Nephron (organoid): ENCODE data around the gene TEX55.
"Not testable (repeated sequence)": the region's sequence is repeated elsewhere in the genome, so short reads cannot be mapped to it uniquely, and the experiment has no call there.

Experiments used
- H3K27ac Mint-ChIP-seq, 3 experiments: 2 replicates each; pipeline ENCODE4 v1.8.0; 2020; ENCODE audit warnings: mixed read lengths in 3 of 3, mild to moderate bottlenecking in 2 of 3, moderate library complexity in 1 of 3
- H3K27me3 Mint-ChIP-seq: 2 replicates; pipeline ENCODE4 v1.8.0; 2021; ENCODE audit warnings: low read depth, mild to moderate bottlenecking, moderate library complexity, mixed read lengths
- H3K36me3 Mint-ChIP-seq: 2 replicates; pipeline ENCODE4 v1.8.0; 2020; ENCODE audit warnings: low read depth, mixed read lengths
- H3K4me1 Mint-ChIP-seq: 2 replicates; pipeline ENCODE4 v1.8.0; 2020; ENCODE audit warnings: mixed read lengths
- H3K4me3 Mint-ChIP-seq, 3 experiments: 2 replicates each; pipeline ENCODE4 v1.8.0; 2020; ENCODE audit warnings: mild to moderate bottlenecking in 3 of 3, mixed read lengths in 3 of 3, moderate library complexity in 2 of 3
- H3K9me3 Mint-ChIP-seq: 2 replicates; pipeline ENCODE4 v1.8.0; 2020; ENCODE audit warnings: mixed read lengths
- CTCF ChIP-seq, 3 experiments: fragments of 200-600 bp; sonication (generic); IDR thresholded peaks; one replicate each; pipeline ENCODE4 v1.5.0; 2021; ENCODE audit warnings: antibody characterized with exemption in 3 of 3; ENCODE audit not compliant: unreplicated experiment in 3 of 3

TEX55 gene

DNA sequence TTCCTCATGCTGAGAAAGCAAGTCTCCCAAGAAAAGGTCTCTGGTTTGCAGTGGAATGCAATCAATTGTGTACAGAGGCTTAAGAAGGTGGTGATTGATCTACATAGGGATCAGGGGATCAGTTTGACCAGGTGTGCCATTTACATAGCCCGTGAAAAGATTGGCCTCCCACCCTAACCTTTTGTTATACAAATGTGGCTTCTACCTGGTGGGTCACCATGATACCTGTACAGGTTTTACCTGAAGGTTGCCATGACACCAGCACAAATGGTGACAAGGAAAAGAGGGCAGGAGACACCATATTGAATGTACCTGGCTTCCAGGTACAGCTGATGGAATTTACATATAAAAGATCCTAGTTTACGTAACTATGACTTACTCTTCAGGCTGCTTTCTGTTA lies 25.5 kb upstream of the TEX55 start:
- peaks cover 30% of the 10 kb centered on the region for H3K9me3 Mint-ChIP-seq
- H3K4me3 Mint-ChIP-seq: no peak overlapping the region
- no peak overlapping the region for H3K27ac Mint-ChIP-seq
- no peaks in the 10 kb centered on the region for H3K36me3 Mint-ChIP-seq
- no peaks in the 10 kb centered on the region for H3K27me3 Mint-ChIP-seq
- H3K4me1 Mint-ChIP-seq: no peaks in the 10 kb centered on the region
- no peak for TF ChIP-seq CTCF (IDR thresholded peaks at IDR 0.05; ENCODE audit: unreplicated experiment in 3 of 3)

DNA sequence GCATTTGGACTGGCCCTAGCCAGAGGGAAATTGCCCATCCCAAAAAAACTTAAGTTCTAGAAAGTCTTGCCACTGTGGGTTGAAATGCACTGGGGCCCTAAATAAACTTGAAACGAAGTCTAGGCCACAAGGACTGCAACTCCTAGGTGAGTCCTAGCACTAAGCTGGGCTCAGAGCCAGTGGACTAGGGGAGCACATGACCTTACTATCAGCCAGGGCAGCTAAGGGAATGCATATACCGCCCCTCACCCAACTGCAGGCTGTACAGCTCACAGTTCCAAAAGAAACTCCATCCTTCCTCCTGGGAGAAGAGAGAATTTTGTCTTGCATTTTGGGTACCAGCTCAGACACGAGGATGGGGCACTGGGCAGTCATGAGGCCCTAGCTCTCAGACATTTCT lies 23.6 kb upstream of the TEX55 start:
- Mint-ChIP-seq H3K4me3 (no peak overlapping the region), H3K36me3 (no peaks in the 10 kb centered on the region), H3K9me3 (peaks cover 18% of the 10 kb centered on the region), H3K27me3 (no peaks in the 10 kb centered on the region), H3K4me1 (no peaks in the 10 kb centered on the region), H3K27ac (no peak overlapping the region)
- TF ChIP-seq CTCF (IDR thresholded peaks at IDR 0.05; ENCODE audit: unreplicated experiment in 3 of 3): no peak

GRCh38 chr3:119125342-119125741 lies 20.6 kb upstream of the TEX55 start:
- H3K27ac Mint-ChIP-seq: no peak overlapping the region
- no peak for TF ChIP-seq CTCF (IDR thresholded peaks at IDR 0.05; ENCODE audit: unreplicated experiment in 3 of 3)
- H3K9me3 Mint-ChIP-seq: no peaks in the 10 kb centered on the region
- H3K4me1 Mint-ChIP-seq: no peaks in the 10 kb centered on the region
- H3K36me3 Mint-ChIP-seq: no peaks in the 10 kb centered on the region
- H3K4me3 Mint-ChIP-seq: no peak overlapping the region
- no peaks in the 10 kb centered on the region for H3K27me3 Mint-ChIP-seq

DNA sequence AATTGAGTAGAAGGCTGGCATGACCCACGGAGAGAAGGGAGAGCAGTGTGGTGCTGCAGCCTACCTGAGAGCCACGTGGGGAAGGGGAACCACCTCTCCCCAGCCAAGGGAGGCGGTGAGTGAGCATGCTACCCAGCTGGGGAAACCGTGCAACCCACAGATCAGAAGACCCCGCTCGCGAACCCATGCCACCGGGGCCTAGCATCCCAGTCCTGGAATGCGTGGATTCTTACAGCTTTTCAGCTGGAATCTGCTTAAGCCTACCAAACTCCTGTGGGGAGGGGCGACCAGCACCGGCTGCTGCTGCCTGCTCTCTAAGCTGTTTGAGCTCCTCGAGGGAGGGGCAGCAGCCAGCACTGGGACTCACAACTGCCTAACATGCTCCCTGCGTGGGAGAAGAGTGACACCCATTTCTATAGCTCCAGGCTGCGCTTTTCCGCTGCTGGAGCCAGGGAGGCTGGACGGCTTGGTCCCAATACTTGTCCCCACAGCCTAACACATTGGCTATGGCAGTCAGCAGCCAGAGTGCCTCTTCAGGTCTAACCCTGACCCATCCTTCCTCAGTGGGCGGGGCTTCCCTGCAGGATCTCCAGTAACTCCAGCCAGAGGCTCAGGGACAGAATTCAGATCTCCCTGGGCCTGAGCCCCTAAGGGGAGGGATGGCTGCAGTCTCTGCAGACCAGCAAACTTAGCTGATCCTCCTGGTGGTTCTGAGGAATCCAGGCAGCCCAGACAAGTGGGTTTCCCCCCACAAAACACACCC lies 20.0 kb upstream of the TEX55 start:
- Mint-ChIP-seq H3K27me3 (no peaks in the 10 kb centered on the region), H3K9me3 (peaks cover 3% of the 10 kb centered on the region), H3K4me3 (no peak overlapping the region), H3K4me1 (no peaks in the 10 kb centered on the region), H3K27ac (no peak overlapping the region), H3K36me3 (no peaks in the 10 kb centered on the region)
- no peak for TF ChIP-seq CTCF (IDR thresholded peaks at IDR 0.05; ENCODE audit: unreplicated experiment in 3 of 3)

DNA sequence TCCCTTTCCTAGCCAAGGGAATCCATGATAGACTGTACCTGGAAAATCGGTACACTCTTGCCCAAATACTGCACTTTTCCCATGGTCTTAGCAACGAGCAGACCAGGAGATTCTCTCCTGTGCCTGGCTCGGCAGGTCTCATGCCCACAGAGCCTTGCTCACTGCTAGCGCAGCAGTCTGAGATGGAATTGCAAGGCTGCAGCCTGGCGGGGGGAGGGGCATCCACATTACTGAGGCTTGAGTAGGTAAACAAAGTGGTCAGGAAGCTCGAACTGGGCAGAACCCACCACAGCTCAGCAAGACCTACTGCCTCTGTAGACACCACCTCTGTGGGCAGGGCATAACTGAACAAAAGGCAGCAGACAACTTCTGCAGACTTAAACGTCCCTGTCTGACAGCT lies 15.7 kb upstream of the TEX55 start:
- not testable (repeated sequence) for H3K27ac Mint-ChIP-seq, H3K27me3 Mint-ChIP-seq, H3K36me3 Mint-ChIP-seq

GRCh38 chr3:119132291-119132690 lies 13.7 kb upstream of the TEX55 start:
- not testable (repeated sequence) for H3K27ac Mint-ChIP-seq, H3K4me3 Mint-ChIP-seq, H3K36me3 Mint-ChIP-seq, H3K9me3 Mint-ChIP-seq, H3K27me3 Mint-ChIP-seq, H3K4me1 Mint-ChIP-seq

More for the DNA sequence above, 15.7 kb upstream of the TEX55 start:
- not testable (repeated sequence) for H3K4me1 Mint-ChIP-seq, H3K4me3 Mint-ChIP-seq, H3K9me3 Mint-ChIP-seq

GRCh38 chr3:119139360-119139759 lies 6.6 kb upstream of the TEX55 start:
- H3K4me3 Mint-ChIP-seq, H3K27me3 Mint-ChIP-seq, H3K9me3 Mint-ChIP-seq, H3K36me3 Mint-ChIP-seq, H3K4me1 Mint-ChIP-seq, H3K27ac Mint-ChIP-seq: not testable (repeated sequence)
